ENCODE results near the gene LINC01488.

LINC01488 gene

GRCh38 chr11:69476509-69476961 is 4.9 kb upstream of the LINC01488 start:
- no peak for DNase-seq (ENCODE audit: extremely low read depth in 1 of 2, low read depth in 1 of 2)

DNA sequence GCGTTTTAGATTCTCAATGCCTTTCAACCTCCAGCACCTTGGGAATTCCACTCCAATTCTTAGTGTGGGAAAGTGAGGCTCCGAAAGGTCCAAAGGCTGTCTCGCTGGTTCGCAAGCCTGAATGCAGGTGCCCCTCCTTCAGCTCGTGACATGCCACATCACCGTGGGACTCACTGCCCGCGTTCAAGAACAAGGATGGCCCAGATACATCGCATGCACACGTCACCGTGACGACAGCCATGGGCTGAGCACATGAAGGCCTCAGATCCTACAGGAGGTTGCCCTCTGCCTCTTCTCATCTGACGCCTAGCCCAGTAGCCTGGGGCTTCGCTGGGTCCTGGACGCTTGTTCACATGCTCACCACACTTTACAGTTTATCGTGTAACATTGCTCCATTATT is 4.4 kb upstream of the LINC01488 start:
- no peak for DNase-seq (ENCODE audit: extremely low read depth in 1 of 2, low read depth in 1 of 2)

DNA sequence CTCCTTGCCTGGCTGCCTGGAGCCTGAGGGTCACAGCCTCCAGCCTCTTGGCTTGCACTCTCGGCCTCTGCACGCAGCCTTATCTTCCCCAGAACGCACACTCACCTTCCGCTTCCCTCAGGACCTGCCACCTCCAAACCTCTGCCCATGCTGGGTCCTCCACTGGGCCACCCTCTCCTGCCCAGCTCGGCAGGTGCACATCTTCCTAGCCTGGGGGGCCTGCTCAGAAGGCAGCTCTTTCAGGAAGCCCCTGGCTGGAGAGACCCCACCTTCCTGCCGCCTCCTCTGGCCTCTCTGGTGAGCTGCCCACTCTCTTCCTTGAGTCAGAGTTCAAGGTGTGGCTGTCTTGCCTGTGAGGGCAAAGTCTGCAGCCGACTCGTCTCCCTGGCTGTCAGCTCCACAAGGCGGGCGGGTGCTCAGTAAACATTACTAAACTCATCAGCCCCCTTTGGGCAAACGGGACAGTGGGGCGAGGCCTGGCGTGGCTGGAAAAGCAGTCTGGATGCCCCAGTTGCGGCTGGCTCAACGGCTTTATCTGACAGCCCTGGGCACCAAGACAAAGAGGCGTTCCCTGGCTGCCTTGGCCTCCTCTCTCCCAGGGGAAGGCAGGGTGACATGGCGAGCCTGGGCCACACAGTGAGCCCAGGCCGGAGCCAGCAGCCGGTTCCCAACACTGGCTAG is 1.7 kb upstream of the LINC01488 start:
- DNase-seq (ENCODE audit: extremely low read depth in 1 of 2, low read depth in 1 of 2), result no peak

- DNase-seq (ENCODE audit: extremely low read depth in 1 of 2, low read depth in 1 of 2), result no peak
Measured at GRCh38 chr11:69480547-69481392, 693 bp upstream of the LINC01488 start.

DNA sequence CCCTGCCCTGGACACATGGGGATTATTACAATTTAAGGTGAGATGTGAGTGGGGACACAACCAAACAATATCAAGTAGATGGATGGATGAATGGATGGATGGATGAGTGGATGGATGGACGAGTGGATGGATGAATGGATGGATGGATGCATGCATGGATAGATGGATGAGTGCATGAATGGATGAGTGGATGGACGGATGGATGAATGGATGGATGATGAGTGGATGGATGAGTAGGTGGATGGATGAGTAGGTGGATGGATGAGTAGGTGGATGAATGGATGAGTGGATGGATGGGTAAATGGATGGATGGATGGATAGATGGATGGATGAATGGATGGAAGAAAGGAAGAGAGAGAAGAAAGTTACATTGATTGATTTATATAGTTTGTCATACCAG is 859 bp downstream of the LINC01488 start:
- no peak for DNase-seq (ENCODE audit: extremely low read depth in 1 of 2, low read depth in 1 of 2)

DNA sequence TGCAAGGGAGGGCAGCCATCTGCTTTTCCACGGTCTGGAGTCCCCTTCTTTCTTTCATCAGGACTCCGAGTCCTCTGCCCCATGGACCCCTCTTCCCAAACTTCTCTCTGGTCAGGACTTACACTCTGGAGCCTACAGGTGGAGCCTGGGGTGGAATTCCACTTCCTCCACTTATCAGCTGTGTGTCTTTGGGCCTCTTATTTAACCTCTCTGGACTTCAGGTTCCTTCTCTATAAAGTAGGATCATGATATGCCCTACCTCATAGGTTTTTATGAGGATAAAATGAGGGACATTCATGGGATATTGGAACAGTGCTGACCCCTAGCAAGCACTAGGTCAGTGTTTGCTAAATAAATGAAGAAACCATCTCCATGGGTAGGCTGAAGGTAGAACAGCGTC is 1.7 kb downstream of the LINC01488 start:
- DNase-seq (ENCODE audit: extremely low read depth in 1 of 2, low read depth in 1 of 2), result no peak

DNA sequence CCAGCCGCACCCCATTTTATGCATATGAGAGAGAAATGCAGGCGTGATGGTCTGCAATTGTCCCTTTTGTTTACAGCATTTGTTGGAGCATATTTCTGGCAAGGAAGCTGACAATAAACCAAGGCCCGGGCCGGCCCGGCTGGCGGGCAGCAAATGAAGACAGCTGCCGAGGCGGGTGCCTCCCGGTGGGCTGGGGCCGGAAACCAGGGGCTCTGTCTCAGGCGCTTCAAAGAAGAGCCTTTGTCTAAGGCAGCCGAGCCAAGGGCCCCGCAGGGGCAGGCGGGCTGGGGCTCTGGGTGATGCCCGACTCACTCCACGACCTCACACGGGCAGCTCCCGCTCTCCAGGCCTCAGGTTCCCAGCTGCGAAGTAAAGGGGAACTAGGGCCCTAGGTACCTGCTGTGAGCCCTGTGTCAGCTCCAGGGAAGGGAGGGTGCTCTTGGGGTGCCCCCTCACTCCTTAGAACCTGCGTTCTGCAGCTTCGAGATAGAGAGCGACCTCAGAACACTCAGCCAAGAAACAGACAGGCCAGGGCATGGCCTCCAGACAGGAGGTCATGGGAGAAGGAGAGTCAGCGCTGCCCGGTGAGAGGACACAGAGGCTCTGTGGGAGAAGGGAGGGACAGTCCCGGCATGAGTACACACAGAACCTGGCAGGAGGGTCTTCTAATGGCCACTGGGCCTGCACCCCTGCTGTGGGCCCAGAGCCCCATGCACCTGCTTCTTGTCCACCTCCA is 2.4 kb downstream of the LINC01488 start:
- DNase-seq (ENCODE audit: extremely low read depth in 1 of 2, low read depth in 1 of 2), result no peak

GRCh38 chr11:69484427-69485259 is 3.2 kb downstream of the LINC01488 start:
- no peak for DNase-seq (ENCODE audit: extremely low read depth in 1 of 2, low read depth in 1 of 2)

DNA sequence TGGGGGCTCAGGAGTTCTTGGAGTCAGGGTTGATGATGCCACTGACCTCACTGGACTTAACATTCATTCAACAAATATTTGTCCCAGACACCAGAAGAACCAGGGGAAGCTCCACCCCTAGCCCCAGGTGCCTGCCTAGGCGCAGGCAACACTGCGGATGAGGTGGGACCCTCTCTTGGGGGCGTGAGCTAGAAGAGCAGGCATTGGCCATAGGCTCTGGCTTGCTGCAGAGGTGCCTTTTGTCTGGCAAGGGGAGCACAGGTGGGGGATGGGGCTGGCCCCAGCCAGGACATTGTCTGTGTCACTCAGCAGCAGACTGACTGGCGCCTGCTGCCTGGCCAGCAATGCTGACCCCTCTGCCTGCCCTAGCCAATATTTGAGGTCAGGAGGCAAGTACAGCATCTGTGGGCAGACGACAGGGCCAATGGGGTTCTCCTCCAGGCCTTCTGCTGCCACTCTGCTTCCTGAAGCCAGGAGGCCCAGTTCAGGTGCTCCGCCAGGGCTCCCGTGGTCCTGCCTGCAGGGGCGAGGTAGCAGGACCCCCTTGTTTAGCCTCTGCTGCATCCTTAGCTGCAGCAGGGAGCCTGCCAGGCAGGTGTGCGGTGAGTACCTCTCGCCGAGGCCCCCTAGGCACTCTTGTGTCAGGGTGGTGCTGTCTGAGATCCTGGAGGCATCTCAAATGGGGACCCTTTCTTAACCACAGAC is 4.0 kb downstream of the LINC01488 start:
- no peak for DNase-seq (ENCODE audit: extremely low read depth in 1 of 2, low read depth in 1 of 2)

- DNase-seq (ENCODE audit: extremely low read depth in 1 of 2, low read depth in 1 of 2), result no peak
Measured at GRCh38 chr11:69486056-69486772, 4.8 kb downstream of the LINC01488 start.

DNA sequence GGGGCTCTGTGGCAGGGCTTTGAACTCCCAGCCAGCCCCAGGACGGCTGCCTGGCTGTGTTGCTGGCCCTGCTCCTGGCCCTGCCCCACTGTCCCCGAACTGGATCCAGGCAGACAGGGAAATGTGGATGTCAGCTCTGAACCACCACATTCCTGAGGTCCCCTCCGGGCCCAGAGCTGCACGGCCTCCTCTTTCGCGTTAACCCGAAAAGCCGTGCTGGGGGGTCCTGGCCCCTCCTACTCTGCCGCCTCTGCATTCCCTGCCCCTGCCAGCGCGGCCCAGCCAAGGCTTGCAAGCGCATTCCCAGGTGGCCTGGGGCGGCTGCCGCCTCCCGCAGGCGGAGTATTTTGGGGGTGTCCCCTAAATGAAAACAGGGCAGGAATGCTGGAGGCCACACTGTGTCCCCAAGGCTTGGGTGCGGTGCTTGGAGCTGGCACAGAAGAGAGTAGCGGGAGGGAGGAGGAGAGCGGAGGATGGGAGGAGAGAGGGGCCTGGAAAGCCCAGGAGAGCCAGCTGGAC is 5.4 kb downstream of the LINC01488 start:
- DNase-seq (ENCODE audit: extremely low read depth in 1 of 2, low read depth in 1 of 2), result no peak

DNA sequence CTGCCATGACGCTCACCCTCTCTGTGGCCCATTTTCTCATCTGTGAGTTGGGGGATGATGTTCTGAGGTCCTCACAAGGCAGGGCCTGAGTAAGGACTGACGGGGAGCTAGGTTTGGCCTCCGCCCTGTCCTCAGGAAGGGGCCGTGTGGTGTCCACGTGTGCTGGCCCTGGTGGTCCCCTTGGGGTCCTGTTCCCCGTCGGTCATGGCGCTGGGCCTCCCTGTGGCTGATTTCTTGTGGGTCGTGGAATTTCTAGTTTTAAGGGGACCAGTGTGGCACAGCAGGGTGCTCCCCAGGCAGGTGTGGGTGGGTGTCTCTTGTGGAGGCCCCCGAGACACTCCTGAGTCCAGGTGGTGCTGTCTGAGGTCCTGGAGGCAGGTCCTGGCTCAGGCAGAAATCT is 5.9 kb downstream of the LINC01488 start:
- no peak for DNase-seq (ENCODE audit: extremely low read depth in 1 of 2, low read depth in 1 of 2)

- DNase-seq (ENCODE audit: extremely low read depth in 1 of 2, low read depth in 1 of 2), result no peak
Measured at GRCh38 chr11:69487849-69488542, 6.5 kb downstream of the LINC01488 start.

DNA sequence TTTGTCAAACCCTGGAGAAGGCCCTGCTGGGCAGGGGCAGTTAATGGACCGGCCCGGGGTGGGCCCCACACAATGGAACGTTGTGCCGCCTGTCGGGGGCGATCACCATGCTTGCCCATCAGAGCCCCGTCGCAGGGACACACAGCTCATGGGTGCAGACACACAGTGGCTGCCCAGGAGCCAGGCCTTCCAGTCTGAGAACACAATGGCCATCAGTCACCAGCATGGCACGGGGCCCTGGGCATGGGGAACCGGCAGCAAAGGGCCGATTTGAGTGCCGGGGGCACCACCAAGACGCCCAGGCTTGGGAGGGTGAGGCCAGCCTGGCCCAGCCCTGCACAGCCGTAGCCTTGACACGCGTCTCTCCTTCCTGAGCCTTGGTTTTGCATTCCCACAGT is 7.1 kb downstream of the LINC01488 start:
- DNase-seq (ENCODE audit: extremely low read depth in 1 of 2, low read depth in 1 of 2), result no peak

DNA sequence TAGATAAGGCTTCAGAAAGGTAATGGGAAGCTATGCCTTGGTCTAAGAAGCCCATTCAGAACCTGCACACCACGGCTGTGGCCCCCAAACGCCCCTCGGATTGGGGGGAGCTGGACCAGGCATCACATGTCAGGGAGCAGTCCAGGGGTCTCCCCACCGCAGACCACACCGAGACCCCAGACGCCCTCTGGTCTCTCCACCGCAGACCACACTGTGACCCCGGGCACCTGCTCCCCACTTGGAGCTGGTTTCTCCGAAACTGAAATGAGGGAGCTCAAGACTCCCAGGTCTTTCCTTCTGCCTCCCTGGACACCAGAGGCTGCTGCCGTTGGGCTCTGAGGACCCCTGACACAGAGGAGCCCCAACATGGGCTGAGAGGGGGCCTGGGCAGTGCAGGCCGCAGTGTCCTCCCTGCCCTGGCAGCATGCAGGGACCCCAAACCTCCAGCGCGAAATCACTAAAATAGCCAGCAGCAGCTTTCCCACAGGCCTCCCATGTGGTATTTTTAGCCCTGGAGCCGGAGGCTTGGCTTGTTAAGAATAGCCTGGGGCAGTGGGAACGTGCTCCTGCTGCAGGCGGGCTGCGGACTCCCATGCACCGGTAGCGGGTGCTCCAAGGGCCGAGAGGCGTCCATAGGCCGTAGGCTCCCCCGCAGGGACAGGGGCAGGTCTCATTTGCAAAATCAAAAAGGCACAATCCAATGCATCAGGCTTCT is 7.7 kb downstream of the LINC01488 start:
- DNase-seq (ENCODE audit: extremely low read depth in 1 of 2, low read depth in 1 of 2), result no peak

- DNase-seq (ENCODE audit: extremely low read depth in 1 of 2, low read depth in 1 of 2), result no peak
Measured at GRCh38 chr11:69489746-69490365, 8.4 kb downstream of the LINC01488 start.

GRCh38 chr11:69490516-69490915 is 9.1 kb downstream of the LINC01488 start:
- no peak for DNase-seq (ENCODE audit: extremely low read depth in 1 of 2, low read depth in 1 of 2)

All from activated CD8-positive, alpha-beta memory T cell treated with anti-CD3 and anti-CD28 coated beads for 1 hour (primary cell).